HFFc6 (cell line): Measurements from ENCODE around the gene KCNA2. TPM values are rescaled to one million over a fixed set of nuclear protein-coding genes. Genes with fewer than 3 reads are reported as not detected.

ENCODE experiments used
- DNase-seq: peaks from one replicate; pipeline ENCODE4 v3.0.0-alpha.2; 2018
- H3K27ac Mint-ChIP-seq: 2 replicates; pipeline ENCODE4 v1.8.0; 2020; ENCODE audit warnings: mild to moderate bottlenecking, mixed read lengths
- H3K27me3 Mint-ChIP-seq: 2 replicates; pipeline ENCODE4 v1.8.0; 2021; ENCODE audit warnings: mild to moderate bottlenecking, moderate library complexity, mixed read lengths; ENCODE audit not compliant: insufficient read depth
- H3K36me3 Mint-ChIP-seq: 2 replicates; pipeline ENCODE4 v1.8.0; 2021; ENCODE audit warnings: low read depth, mixed read lengths
- H3K4me1 Mint-ChIP-seq: 2 replicates; pipeline ENCODE4 v1.8.0; 2020; ENCODE audit warnings: low read depth, mixed read lengths
- H3K4me3 Mint-ChIP-seq: 2 replicates; pipeline ENCODE4 v1.8.0; 2020; ENCODE audit warnings: mild to moderate bottlenecking, moderate library complexity, mixed read lengths
- H3K9me3 Mint-ChIP-seq: 2 replicates; pipeline ENCODE4 v1.8.0; 2020; ENCODE audit warnings: mild to moderate bottlenecking, mixed read lengths
- total RNA-seq, 6 experiments: library from RNA; stranded (reverse); fragmentation: NEBNext Ultra II Directional; extraction: Animal tissue kit (Norgen Biotek cat#: 25700); gene quantifications; 2 replicates in 1 of 6; 3 replicates in 5 of 6; pipeline ENCODE4 v1.2.3, GENCODE V29; 2021
- TF ChIP-seq, protein P1 (sequence below): fragments of 200-600 bp; sonication (generic); IDR thresholded peaks from 2 replicates; pipeline ENCODE4 v1.5.0; 2021; ENCODE audit warnings: antibody characterized with exemption, mild to moderate bottlenecking

Gene KCNA2
- total RNA-seq, 6 experiments from 2014 or later, result not detected

GRCh38 chr1:110633646-110634030 is 27.5 kb upstream of the KCNA2 start:
- no peak overlapping the region for H3K27ac Mint-ChIP-seq
- TF ChIP-seq, protein P1, sequence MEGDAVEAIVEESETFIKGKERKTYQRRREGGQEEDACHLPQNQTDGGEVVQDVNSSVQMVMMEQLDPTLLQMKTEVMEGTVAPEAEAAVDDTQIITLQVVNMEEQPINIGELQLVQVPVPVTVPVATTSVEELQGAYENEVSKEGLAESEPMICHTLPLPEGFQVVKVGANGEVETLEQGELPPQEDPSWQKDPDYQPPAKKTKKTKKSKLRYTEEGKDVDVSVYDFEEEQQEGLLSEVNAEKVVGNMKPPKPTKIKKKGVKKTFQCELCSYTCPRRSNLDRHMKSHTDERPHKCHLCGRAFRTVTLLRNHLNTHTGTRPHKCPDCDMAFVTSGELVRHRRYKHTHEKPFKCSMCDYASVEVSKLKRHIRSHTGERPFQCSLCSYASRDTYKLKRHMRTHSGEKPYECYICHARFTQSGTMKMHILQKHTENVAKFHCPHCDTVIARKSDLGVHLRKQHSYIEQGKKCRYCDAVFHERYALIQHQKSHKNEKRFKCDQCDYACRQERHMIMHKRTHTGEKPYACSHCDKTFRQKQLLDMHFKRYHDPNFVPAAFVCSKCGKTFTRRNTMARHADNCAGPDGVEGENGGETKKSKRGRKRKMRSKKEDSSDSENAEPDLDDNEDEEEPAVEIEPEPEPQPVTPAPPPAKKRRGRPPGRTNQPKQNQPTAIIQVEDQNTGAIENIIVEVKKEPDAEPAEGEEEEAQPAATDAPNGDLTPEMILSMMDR, result no peak
- H3K9me3 Mint-ChIP-seq, result no peaks in the 10 kb centered on the region
- no peak overlapping the region for H3K4me3 Mint-ChIP-seq
- DNase-seq, result no peak
- H3K36me3 Mint-ChIP-seq, result no peaks in the 10 kb centered on the region
- no peaks in the 10 kb centered on the region; the same call in 1 of the 2 replicates for H3K4me1 Mint-ChIP-seq
- H3K27me3 Mint-ChIP-seq, result peaks cover 7% of the 10 kb centered on the region

- Mint-ChIP-seq H3K4me3 (no peak overlapping the region), H3K9me3 (no peaks in the 10 kb centered on the region), H3K4me1 (no peaks in the 10 kb centered on the region; the same call in 1 of the 2 replicates), H3K27ac (no peak overlapping the region), H3K27me3 (peaks cover 9% of the 10 kb centered on the region), H3K36me3 (no peaks in the 10 kb centered on the region)
- DNase-seq, result no peak
- TF ChIP-seq, protein P1, result no peak
Observed at GRCh38 chr1:110631836-110632620, 25.9 kb upstream of the KCNA2 start.

- H3K4me1 Mint-ChIP-seq, result no peaks in the 10 kb centered on the region; the same call in 1 of the 2 replicates
- TF ChIP-seq, protein P1, result peak; percentile 91
- no peaks in the 10 kb centered on the region for H3K36me3 Mint-ChIP-seq
- H3K9me3 Mint-ChIP-seq, result no peaks in the 10 kb centered on the region
- DNase-seq, result peak; percentile 44
- H3K4me3 Mint-ChIP-seq, result no peak overlapping the region
- H3K27ac Mint-ChIP-seq, result no peak overlapping the region
- H3K27me3 Mint-ChIP-seq, result peaks cover 13% of the 10 kb centered on the region
Observed at GRCh38 chr1:110630839-110631663, 24.9 kb upstream of the KCNA2 start.

- TF ChIP-seq, protein P1, result no peak
- Mint-ChIP-seq H3K27me3 (peaks cover 9% of the 10 kb centered on the region), H3K4me1 (no peaks in the 10 kb centered on the region), H3K4me3 (no peak overlapping the region), H3K36me3 (no peaks in the 10 kb centered on the region), H3K27ac (no peak overlapping the region), H3K9me3 (no peaks in the 10 kb centered on the region)
- no peak for DNase-seq
Observed at GRCh38 chr1:110628323-110629105, 22.4 kb upstream of the KCNA2 start.

DNA sequence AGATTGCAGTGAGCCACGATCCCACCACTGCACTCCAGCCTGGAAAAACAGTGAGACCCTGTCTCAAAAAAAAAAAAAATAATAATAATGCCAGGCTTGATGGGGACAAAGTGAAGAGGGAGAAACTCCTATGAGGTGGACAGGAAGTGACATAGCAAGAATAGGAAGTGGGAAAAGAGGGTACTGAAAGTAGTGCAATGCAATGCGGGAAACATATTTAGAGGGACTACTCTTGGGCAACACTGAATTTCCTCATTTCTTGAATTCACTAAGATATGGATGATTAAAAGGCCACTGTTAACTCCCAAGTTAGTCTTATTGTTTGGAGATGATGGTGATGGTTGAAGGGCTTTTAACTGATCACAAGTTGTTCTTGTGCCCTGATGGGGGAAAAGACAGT is 21.6 kb upstream of the KCNA2 start:
- H3K36me3 Mint-ChIP-seq, result no peaks in the 10 kb centered on the region
- TF ChIP-seq, protein P1, result no peak
- H3K4me1 Mint-ChIP-seq, result no peaks in the 10 kb centered on the region
- no peak for DNase-seq
- H3K4me3 Mint-ChIP-seq, result no peak overlapping the region
- H3K27ac Mint-ChIP-seq, result no peak overlapping the region
- peaks cover 10% of the 10 kb centered on the region for H3K27me3 Mint-ChIP-seq
- no peaks in the 10 kb centered on the region for H3K9me3 Mint-ChIP-seq
